CD8-positive, alpha-beta memory T cell (primary cell): ENCODE data around the gene CXCL17. TPM values are rescaled to one million over a fixed set of nuclear protein-coding genes. Genes with fewer than 3 reads are reported as not detected.

ENCODE experiments used
- CTCF ChIA-PET: fragments of 350-600 bp; sonication (Branson Sonifier 250); formaldehyde crosslinking; loops from one replicate; lab custom pipeline; 2021; ENCODE audit warnings: antibody characterized with exemption; lab: Charles Lee
- POLR2A ChIA-PET: fragments of 350-600 bp; sonication (Branson Sonifier 250); formaldehyde crosslinking; loops from one replicate; lab custom pipeline; 2021; ENCODE audit warnings: antibody characterized with exemption; lab: Charles Lee
- DNase-seq, 5 donors: peaks; one replicate each; pipeline versions ENCODE4 v3.0.0 to v3.0.0-alpha.2; 2020 to 2022; ENCODE audit warnings: mixed read lengths in 1 of 5
- H3K27ac ChIP-seq: one replicate; pipeline ENCODE4 v1.7.0; 2013; ENCODE audit warnings: low read depth, mild to moderate bottlenecking, low read length, moderate library complexity
- H3K27me3 ChIP-seq: 2 replicates; pipeline ENCODE4 v1.7.0; 2013; ENCODE audit warnings: low read length, mild to moderate bottlenecking; ENCODE audit not compliant: insufficient read depth, poor library complexity, severe bottlenecking
- H3K36me3 ChIP-seq: 2 replicates; pipeline ENCODE4 v1.7.0; 2013; ENCODE audit warnings: mild to moderate bottlenecking, low read length, moderate library complexity; ENCODE audit not compliant: insufficient read depth
- H3K4me1 ChIP-seq: 2 replicates; pipeline ENCODE4 v1.7.0; 2013; ENCODE audit warnings: mild to moderate bottlenecking, low read length, moderate library complexity; ENCODE audit not compliant: insufficient read depth
- H3K4me3 ChIP-seq: 2 replicates; pipeline ENCODE4 v1.7.0; 2013; ENCODE audit warnings: mild to moderate bottlenecking, low read length
- H3K9me3 ChIP-seq: 2 replicates; pipeline ENCODE4 v1.7.0; 2013; ENCODE audit warnings: mild to moderate bottlenecking, low read length
- H3K27ac Mint-ChIP-seq, 8 donors: one replicate each; pipeline ENCODE4 v1.8.0; 2020 to 2021; ENCODE audit warnings: mixed read lengths in 8 of 8, mild to moderate bottlenecking in 6 of 8, inconsistent platforms in 3 of 8, moderate library complexity in 3 of 8
- H3K27me3 Mint-ChIP-seq, 2 donors: one replicate each; pipeline ENCODE4 v1.8.0; 2020 to 2021; ENCODE audit warnings: mixed read lengths in 2 of 2, mild to moderate bottlenecking in 1 of 2, moderate library complexity in 1 of 2
- H3K36me3 Mint-ChIP-seq, 3 donors: one replicate each; pipeline ENCODE4 v1.8.0; 2020 to 2021; ENCODE audit warnings: mixed read lengths in 3 of 3, inconsistent platforms in 1 of 3, mild to moderate bottlenecking in 1 of 3
- H3K4me1 Mint-ChIP-seq, 3 donors: one replicate each; pipeline ENCODE4 v1.8.0; 2020 to 2021; ENCODE audit warnings: mixed read lengths in 3 of 3, inconsistent platforms in 1 of 3, mild to moderate bottlenecking in 1 of 3
- H3K4me3 Mint-ChIP-seq, 7 donors: one replicate each; pipeline ENCODE4 v1.8.0; 2020 to 2021; ENCODE audit warnings: mixed read lengths in 7 of 7, mild to moderate bottlenecking in 6 of 7, moderate library complexity in 4 of 7, inconsistent platforms in 2 of 7
- H3K9me3 Mint-ChIP-seq, 5 donors: one replicate each; pipeline ENCODE4 v1.8.0; 2020 to 2022; ENCODE audit warnings: mixed read lengths in 5 of 5, mild to moderate bottlenecking in 3 of 5, moderate library complexity in 2 of 5, inconsistent platforms in 1 of 5
- polyA plus RNA-seq: library from polyadenylated mRNA; unstranded; fragments of 300-500 nt; fragmentation: Illumina TruSeq; gene quantifications from one replicate; pipeline ENCODE4 v1.2.3, GENCODE V29; 2021
- total RNA-seq, 2 experiments: library from RNA; stranded (reverse); gene quantifications; one replicate each; pipeline ENCODE4 v1.2.3, GENCODE V29; 2021

The CXCL17 gene
- total and polyA plus RNA-seq, 3 experiments from 2014 or later: not detected

DNA sequence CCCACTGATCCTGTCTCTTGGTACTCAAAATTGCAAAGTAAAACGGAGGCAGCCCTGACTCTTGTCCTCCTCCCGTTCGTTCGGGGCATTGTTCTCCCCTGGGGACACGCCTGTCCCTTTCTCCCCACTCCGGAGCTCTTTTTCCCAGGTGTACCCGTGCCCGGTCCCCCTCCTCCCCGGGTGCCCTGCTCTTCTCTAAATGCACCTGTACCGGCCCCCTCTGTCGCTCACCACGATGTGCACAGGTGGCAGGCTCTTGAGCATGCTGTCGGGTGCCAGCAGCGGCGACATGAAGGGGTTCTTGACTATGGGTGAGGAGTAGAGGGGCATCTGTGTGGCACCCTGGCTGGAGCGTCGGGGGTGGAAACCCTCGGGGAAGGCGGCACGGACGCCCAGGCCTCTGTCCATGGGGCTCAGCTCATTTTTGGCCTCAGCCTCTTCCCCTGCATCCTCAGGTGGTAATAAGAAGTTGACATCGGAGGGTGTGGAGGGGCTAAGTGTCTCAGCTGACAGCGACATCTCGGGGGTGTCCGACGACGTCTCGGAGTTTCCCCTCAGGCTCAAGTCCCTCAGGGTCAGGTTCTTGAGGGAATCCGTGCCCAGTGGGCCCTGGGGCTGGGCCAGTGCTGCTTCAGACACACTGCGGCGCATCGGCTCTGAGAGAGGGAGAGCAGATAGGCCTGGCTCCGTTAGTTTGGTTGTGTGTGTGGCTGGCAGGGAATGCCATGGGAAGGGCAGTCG lies 40.2 kb downstream of the CXCL17 start:
- H3K27ac Mint-ChIP-seq: peak overlapping the region; percentile 22 to 90 (median 66)
- H3K36me3 Mint-ChIP-seq: peaks cover 0 to 14% (median 0%) of the 10 kb centered on the region in 3 donors
- CTCF ChIA-PET: interaction anchor here (1.4 to 2.5 kb wide), 3 partner anchors 16 to 38 kb away, joined by 4 to 11 read pairs (median 8); no protein-coding TSS in a partner anchor

DNA sequence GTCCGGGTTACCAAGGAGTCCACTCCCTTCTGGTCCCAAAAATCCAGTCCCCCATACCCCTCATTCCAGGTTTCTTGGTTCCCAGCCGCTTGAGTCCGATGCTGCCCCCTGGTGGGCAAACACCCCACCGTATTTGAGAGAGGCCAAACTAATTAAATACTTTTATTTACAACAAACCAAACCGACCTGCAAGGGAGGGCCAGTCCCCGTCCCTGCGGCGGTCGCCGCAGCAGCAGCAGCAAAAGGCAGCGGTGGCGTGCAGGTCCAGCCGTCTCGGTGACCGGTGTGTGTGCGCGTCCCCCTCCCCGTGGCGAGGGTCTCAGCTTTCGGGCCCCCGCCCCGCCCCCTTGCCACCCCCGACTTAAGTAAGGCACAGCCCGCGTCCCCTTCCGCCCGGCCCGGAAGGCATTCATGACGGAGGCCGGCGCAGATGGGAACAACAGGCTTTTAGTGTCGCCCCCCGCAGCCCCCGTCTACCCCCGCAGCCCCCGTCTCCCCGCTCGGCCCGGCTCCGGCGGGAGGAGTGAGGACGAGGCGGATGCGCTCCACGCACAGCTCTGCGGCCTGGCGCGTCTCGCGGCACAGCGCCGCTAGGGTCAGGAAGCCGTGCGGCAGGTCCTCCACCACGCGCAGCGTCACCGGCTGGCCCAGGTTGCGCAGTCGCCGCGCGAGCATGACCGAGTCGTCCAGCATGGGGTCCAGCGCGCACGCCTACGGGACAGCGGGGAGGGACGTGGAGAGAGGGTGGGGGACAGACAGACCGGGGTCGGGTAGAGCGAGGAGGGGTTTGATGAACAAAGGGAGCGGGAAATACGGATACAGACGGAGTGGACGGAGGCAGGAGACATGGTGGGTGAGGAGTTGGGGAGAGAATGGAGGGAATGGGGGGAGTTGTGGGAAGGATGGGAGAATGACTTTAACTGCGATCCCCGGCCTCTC lies 41.1 kb downstream of the CXCL17 start:
- peak overlapping the region; percentile 22 to 89 (median 81) for H3K27ac Mint-ChIP-seq

More for the DNA sequence above, 40.2 kb downstream of the CXCL17 start:
- H3K4me3 Mint-ChIP-seq: peak overlapping the region; percentile 81 to 92 (median 84)
- Histone ChIP-seq H3K4me3 (peak overlapping the region; percentile 59), H3K27me3 (no peaks in the 10 kb centered on the region), H3K27ac (peak overlapping the region; percentile 38), H3K9me3 (no peaks in the 10 kb centered on the region), H3K36me3 (no peaks in the 10 kb centered on the region), H3K4me1 (peaks cover 14% of the 10 kb centered on the region)
- H3K9me3 Mint-ChIP-seq: no peaks in the 10 kb centered on the region
- H3K4me1 Mint-ChIP-seq: peaks cover 24 to 41% (median 29%) of the 10 kb centered on the region in 3 donors
- DNase-seq: no peak
- H3K27me3 Mint-ChIP-seq: no peaks in the 10 kb centered on the region
- POLR2A ChIA-PET: no interaction called here

DNA sequence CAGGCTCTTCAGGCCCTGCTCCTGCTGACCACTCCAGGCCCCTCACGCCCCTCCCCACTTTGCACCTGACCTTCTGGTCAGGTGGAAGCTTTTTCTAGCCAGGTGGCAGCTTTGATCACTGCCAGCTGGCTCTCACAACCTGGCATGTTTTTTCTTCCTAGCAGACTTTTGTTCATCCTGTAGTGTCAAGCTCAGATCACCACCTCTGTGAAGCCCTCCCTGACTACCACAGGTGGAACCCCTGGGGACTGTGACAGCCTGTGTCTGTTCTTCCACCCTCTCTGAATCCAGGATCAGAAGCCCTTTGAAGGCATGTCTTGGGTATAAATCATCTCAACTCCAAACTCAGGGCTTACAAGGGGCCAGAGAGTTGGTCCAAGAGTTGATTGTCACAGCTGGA lies 42.3 kb downstream of the CXCL17 start:
- Histone ChIP-seq H3K9me3 (no peaks in the 10 kb centered on the region), H3K27me3 (no peaks in the 10 kb centered on the region), H3K27ac (no peak overlapping the region), H3K4me3 (no peak overlapping the region), H3K36me3 (no peaks in the 10 kb centered on the region), H3K4me1 (peaks cover 23% of the 10 kb centered on the region)
- Mint-ChIP-seq H3K4me3 (peak overlapping the region; percentile 20 to 85 (median 70)), H3K4me1 (peaks cover 35 to 54% (median 42%) of the 10 kb centered on the region in 3 donors), H3K27me3 (no peaks in the 10 kb centered on the region), H3K27ac (peak overlapping the region in 7 of 8 donors; percentile 8 to 85 (median 64)), H3K36me3 (peaks cover 0 to 5% (median 0%) of the 10 kb centered on the region in 3 donors), H3K9me3 (no peaks in the 10 kb centered on the region)
- no peak for DNase-seq
- ChIA-PET POLR2A (no interaction called here), CTCF (interaction anchor here (0.7 to 2.5 kb wide), 9 partner anchors 11 to 292 kb away, joined by 3 to 11 read pairs (median 3); partner anchors contain the start of gene POU2F2)

More for the DNA sequence above, 41.1 kb downstream of the CXCL17 start:
- Histone ChIP-seq H3K4me1 (peaks cover 19% of the 10 kb centered on the region), H3K9me3 (no peaks in the 10 kb centered on the region), H3K27me3 (no peaks in the 10 kb centered on the region), H3K4me3 (peak overlapping the region; percentile 59), H3K27ac (peak overlapping the region; percentile 38), H3K36me3 (no peaks in the 10 kb centered on the region)
- H3K27me3 Mint-ChIP-seq: no peaks in the 10 kb centered on the region
- peaks cover 0 to 7% (median 0%) of the 10 kb centered on the region in 3 donors for H3K36me3 Mint-ChIP-seq
- POLR2A ChIA-PET: no interaction called here
- H3K4me3 Mint-ChIP-seq: peak overlapping the region; percentile 81 to 92 (median 84)
- CTCF ChIA-PET: interaction anchor here (0.7 to 2.5 kb wide), 9 partner anchors 9 to 293 kb away, joined by 3 to 11 read pairs (median 4); partner anchors contain the start of gene POU2F2
- DNase-seq: peak; percentile 61 to 83 (median 70)
- H3K4me1 Mint-ChIP-seq: peaks cover 32 to 50% (median 39%) of the 10 kb centered on the region in 3 donors
- H3K9me3 Mint-ChIP-seq: no peaks in the 10 kb centered on the region

DNA sequence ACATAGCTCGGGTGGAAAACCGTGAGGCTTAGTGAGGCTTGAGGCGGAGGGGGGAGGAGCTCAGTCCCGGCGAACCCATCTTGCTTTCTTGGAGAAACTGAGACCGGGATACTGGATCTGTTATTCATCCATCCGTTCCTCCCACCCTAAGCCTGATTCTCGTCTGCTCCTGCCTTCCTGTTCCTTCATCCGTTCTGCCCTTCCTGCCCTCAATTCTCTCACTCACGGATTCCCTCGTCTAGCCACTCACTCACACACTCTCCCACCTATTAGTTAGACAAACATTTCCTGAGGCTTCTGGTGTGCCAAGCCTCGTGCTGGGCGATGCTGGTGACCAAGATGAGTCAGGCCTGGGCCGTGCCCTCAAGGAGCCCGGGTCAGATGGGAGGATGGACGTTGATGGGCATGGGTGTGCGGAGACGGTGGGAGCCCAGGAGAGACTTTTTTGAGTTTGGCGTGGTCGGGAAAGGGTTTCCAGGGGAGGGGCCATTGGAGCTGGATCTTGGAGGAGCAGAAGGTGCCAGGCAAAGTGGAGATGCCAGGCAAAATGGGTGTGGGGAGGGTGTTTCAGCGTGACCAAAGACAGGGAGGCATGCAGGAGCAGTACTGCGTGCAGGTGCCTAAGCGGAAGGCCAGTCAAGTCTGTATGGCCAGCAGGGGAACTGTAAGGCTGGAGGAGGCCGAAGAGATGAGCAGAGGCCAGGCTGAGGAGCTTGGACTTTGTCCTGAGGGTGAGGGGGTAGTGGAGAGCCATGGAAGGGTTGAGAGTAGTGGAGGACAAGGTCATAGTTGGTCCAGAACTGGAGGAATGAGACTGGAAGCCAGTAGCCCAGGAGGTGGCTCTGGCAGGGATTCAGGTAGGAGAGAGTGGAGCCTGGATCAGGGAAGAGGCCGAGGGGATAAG lies 45.2 kb downstream of the CXCL17 start:
- H3K36me3 ChIP-seq: no peaks in the 10 kb centered on the region

DNA sequence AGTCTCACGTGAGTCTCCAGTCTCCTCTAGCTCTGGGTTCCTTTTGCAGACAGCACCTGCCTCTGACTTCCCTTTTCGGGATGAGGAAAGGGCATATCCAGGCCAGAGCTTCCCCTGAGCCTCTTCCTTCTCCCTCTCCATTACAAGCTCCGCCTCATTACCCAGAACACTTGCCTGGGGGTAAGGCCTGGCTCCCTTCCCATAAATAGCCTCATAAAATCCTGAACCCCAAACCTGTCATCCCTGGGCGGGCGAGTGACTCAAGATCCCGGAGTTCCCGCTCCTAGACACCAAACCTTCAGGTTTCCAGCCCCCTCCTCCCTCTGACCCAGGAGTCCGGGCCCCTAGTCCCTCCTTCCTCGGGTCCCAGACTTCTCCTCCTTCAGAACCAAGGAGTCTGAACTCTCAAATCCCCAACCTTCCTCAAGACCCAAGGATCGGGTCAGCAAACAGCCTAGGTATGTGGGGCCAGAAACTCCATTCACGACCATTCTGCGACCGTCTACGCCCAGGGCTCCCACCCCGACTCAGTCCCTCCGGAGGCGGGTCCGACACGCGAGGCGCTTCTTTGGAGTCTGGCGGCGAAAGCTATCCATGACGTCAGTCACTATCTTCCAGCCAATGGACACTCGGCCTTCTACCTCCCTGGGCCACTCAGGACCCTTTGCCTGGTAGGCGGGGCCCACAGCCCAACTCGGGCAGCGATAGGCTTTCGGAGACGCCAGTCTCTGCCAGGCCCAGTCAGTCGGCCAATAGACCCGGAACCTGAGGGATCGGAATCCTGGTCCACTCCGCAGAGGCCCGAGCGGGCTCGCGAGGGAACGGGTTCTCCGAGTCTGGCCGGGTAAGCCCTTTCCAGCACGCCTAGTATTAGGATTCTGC lies 46.1 kb downstream of the CXCL17 start:
- Mint-ChIP-seq H3K4me3 (peak overlapping the region; percentile 82 to 95 (median 91)), H3K4me1 (peaks cover 35 to 46% (median 42%) of the 10 kb centered on the region in 3 donors), H3K27me3 (peaks cover 3 to 4% of the 10 kb centered on the region in 2 donors), H3K9me3 (no peaks in the 10 kb centered on the region), H3K36me3 (no peaks in the 10 kb centered on the region), H3K27ac (peak overlapping the region; percentile 59 to 99 (median 95))
- Histone ChIP-seq H3K27me3 (no peaks in the 10 kb centered on the region), H3K36me3 (no peaks in the 10 kb centered on the region), H3K4me3 (peak overlapping the region; percentile 92), H3K27ac (peak overlapping the region; percentile 69), H3K4me1 (peaks cover 23% of the 10 kb centered on the region), H3K9me3 (no peaks in the 10 kb centered on the region)
- POLR2A ChIA-PET: interaction anchor here (0.6 to 1.9 kb wide), 4 partner anchors 27 to 186 kb away, joined by 3 to 7 read pairs (median 4); no protein-coding TSS in a partner anchor
- peak; percentile 84 to 94 (median 89) for DNase-seq
- CTCF ChIA-PET: interaction anchor here (0.9 to 1.7 kb wide), 2 partner anchors 10 to 44 kb away, joined by 4 to 6 read pairs; no protein-coding TSS in a partner anchor

More for the DNA sequence above, 45.2 kb downstream of the CXCL17 start:
- Mint-ChIP-seq H3K4me1 (peaks cover 35 to 54% (median 42%) of the 10 kb centered on the region in 3 donors), H3K36me3 (no peaks in the 10 kb centered on the region), H3K9me3 (no peaks in the 10 kb centered on the region), H3K27ac (peak overlapping the region; percentile 59 to 96 (median 95)), H3K27me3 (no peaks in the 10 kb centered on the region), H3K4me3 (peak overlapping the region; percentile 82 to 95 (median 91))
- POLR2A ChIA-PET: interaction anchor here (0.8 to 1.9 kb wide), 4 partner anchors 26 to 141 kb away, joined by 3 to 7 read pairs (median 4); partner anchors contain the start of gene CEACAM1
- DNase-seq: no peak
- peaks cover 23% of the 10 kb centered on the region for H3K4me1 ChIP-seq
- no peaks in the 10 kb centered on the region for H3K9me3 ChIP-seq
- H3K27me3 ChIP-seq: no peaks in the 10 kb centered on the region
- H3K4me3 ChIP-seq: peak overlapping the region; percentile 92
- CTCF ChIA-PET: interaction anchor here (0.9 to 1.7 kb wide), 2 partner anchors 11 to 43 kb away, joined by 4 to 6 read pairs; no protein-coding TSS in a partner anchor
- H3K27ac ChIP-seq: peak overlapping the region; percentile 69

DNA sequence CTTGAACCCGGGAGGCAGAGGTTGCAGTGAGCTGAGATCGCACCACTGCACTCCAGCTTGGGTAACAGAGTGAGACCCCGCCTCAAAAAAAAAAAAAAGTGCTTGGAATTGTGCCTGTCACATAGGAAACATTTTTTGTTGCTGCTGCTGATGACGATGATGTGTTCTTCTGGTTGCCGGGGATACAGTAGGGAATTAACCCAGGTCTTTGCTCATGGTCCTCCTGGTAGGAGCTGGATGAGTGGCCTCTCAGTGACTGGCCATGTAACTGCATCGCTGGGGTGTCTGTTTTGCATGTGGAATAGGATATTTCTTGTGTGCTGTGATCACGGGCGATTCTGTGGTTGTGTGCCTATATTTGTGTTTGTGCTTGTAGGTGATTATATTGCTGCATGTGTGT lies 48.0 kb downstream of the CXCL17 start:
- ChIA-PET POLR2A (no interaction called here), CTCF (interaction anchor here (1.2 to 1.6 kb wide), 2 partner anchors 9 to 16 kb away, joined by 3 read pairs; no protein-coding TSS in a partner anchor)
- Histone ChIP-seq H3K27ac (no peak overlapping the region), H3K4me3 (no peak overlapping the region), H3K36me3 (no peaks in the 10 kb centered on the region), H3K4me1 (peaks cover 16% of the 10 kb centered on the region), H3K27me3 (no peaks in the 10 kb centered on the region), H3K9me3 (no peaks in the 10 kb centered on the region)
- H3K27ac Mint-ChIP-seq: peak overlapping the region in 3 of 8 donors; percentile 5 to 88 (median 24)
- no peaks in the 10 kb centered on the region for H3K9me3 Mint-ChIP-seq
- no peak overlapping the region for H3K4me3 Mint-ChIP-seq
- peaks cover 23 to 30% (median 28%) of the 10 kb centered on the region in 3 donors for H3K4me1 Mint-ChIP-seq
- no peaks in the 10 kb centered on the region for H3K36me3 Mint-ChIP-seq
- peaks cover 11 to 17% of the 10 kb centered on the region in 2 donors for H3K27me3 Mint-ChIP-seq
- no peak for DNase-seq
